PC-3 (cell line): Measurements from ENCODE around the gene SLC7A4. TPM values are rescaled to one million over a fixed set of nuclear protein-coding genes. Genes with fewer than 3 reads are reported as not detected.

Experiments
- ATAC-seq: fragments of 200-7000 bp; cut with Tn5 transposase; 2 replicates; pipeline ENCODE4 v1.9.1; 2020; ENCODE audit warnings: mild to moderate bottlenecking, moderate library complexity
- BruUV-seq: library from RNA; stranded (reverse); fragments of 400-500 nt; replicated peaks from 2 replicates; lab custom pipeline; 2021; lab: Mats Ljungman, UMichigan
- CTCF ChIA-PET: fragments of 300-600 bp; sonication (Branson Sonifier 250); formaldehyde crosslinking; loops from one replicate; lab custom pipeline; 2022; ENCODE audit warnings: antibody characterized with exemption; lab: Charles Lee
- POLR2A ChIA-PET: fragments of 300-600 bp; sonication (Branson Sonifier 250); formaldehyde crosslinking; loops from one replicate; lab custom pipeline; 2022; ENCODE audit warnings: antibody characterized with exemption; ENCODE audit not compliant: unreplicated experiment; lab: Charles Lee
- DNase-seq: peaks from one replicate; pipeline ENCODE4 v3.0.0-alpha.2; 2015
- H2AFZ ChIP-seq: fragments of 300-600 bp; sonication (generic); 2 replicates; pipeline ENCODE4 v1.6.0; 2016; ENCODE audit warnings: antibody characterized with exemption, low read length
- H3F3A ChIP-seq: fragments of 300-600 bp; sonication (generic); one replicate; pipeline ENCODE4 v1.6.0; 2017; ENCODE audit warnings: antibody characterized with exemption, low read length, control low read depth, mild to moderate bottlenecking; ENCODE audit not compliant: unreplicated experiment
- H3K27ac ChIP-seq: fragments of 300-600 bp; sonication (generic); 2 replicates; pipeline ENCODE4 v1.5.1; 2016; ENCODE audit warnings: mild to moderate bottlenecking, low read length
- H3K27me3 ChIP-seq: fragments of 300-600 bp; sonication (generic); 2 replicates; pipeline ENCODE4 v1.6.1; 2016; ENCODE audit warnings: low read length, mixed read lengths
- H3K36me3 ChIP-seq: fragments of 300-600 bp; sonication (generic); 2 replicates; pipeline ENCODE4 v1.6.1; 2016; ENCODE audit warnings: low read depth, mixed run types, low read length, mixed read lengths
- H3K4me1 ChIP-seq: fragments of 300-600 bp; sonication (generic); 2 replicates; pipeline ENCODE4 v1.5.1; 2016; ENCODE audit warnings: low read length; ENCODE audit not compliant: insufficient read depth
- H3K4me2 ChIP-seq: fragments of 300-600 bp; sonication (generic); 2 replicates; pipeline ENCODE4 v1.6.0; 2016; ENCODE audit warnings: low read length
- H3K4me3 ChIP-seq: fragments of 300-600 bp; sonication (generic); 2 replicates; pipeline ENCODE4 v1.5.1; 2016; ENCODE audit warnings: mild to moderate bottlenecking, low read length, mixed read lengths
- H3K79me2 ChIP-seq: fragments of 300-600 bp; sonication (generic); 2 replicates; pipeline ENCODE4 v1.6.1; 2017; ENCODE audit warnings: low read length, mixed read lengths
- H3K9ac ChIP-seq: fragments of 300-600 bp; sonication (generic); 2 replicates; pipeline ENCODE4 v1.6.0; 2016; ENCODE audit warnings: mild to moderate bottlenecking, low read length
- H3K9me2 ChIP-seq: fragments of 300-600 bp; sonication (generic); replicated peaks from 2 replicates; pipeline ENCODE4 v1.6.1; 2016; ENCODE audit warnings: mixed run types, low read length, mixed read lengths
- H3K9me3 ChIP-seq: fragments of 300-600 bp; sonication (generic); 2 replicates; pipeline ENCODE4 v1.6.1; 2016; ENCODE audit warnings: low read length, mixed read lengths
- H4K20me1 ChIP-seq: fragments of 300-600 bp; sonication (generic); 2 replicates; pipeline ENCODE4 v1.6.1; 2016; ENCODE audit warnings: low read length, mixed read lengths
- CTCF ChIP-seq: fragments of 300-600 bp; sonication (generic); conservative IDR thresholded peaks from 2 replicates; pipeline ENCODE4 v1.5.1; 2017; ENCODE audit warnings: antibody characterized with exemption, low read depth, mild to moderate bottlenecking, low read length
- EZH2 ChIP-seq: fragments of 300-600 bp; sonication (generic); IDR thresholded peaks from one replicate; pipeline ENCODE4 v1.6.1; 2017; ENCODE audit warnings: antibody characterized with exemption, mild to moderate bottlenecking, low read length; ENCODE audit not compliant: unreplicated experiment
- EZH2phosphoT487 ChIP-seq: fragments of 300-600 bp; sonication (generic); IDR thresholded peaks from 2 replicates; pipeline ENCODE4 v1.6.1; 2018; ENCODE audit warnings: mild to moderate bottlenecking, antibody characterized with exemption, low read length, borderline replicate concordance
- intact Hi-C: fragments of 100-400 bp; cut with micrococcal nuclease; formaldehyde crosslinking; loops from 2 replicates; pipeline ENCODE4 v1.9.0; 2023
- total RNA-seq: library from RNA; depleted of rRNA; stranded (reverse); fragments of >200 nt; gene quantifications from 2 replicates; pipeline ENCODE4 v1.2.3, GENCODE V29; 2014

Gene SLC7A4
- total RNA-seq, 1 experiment from 2014 or later = not detected

GRCh38 chr22:21070690-21071615 is 38.6 kb upstream of the SLC7A4 start:
- no TSS peak for BruUV-seq
- H3K79me2 ChIP-seq = no peaks in the 10 kb centered on the region
- no peak overlapping the region for H3K4me3 ChIP-seq
- H3K4me1 ChIP-seq = peaks cover 5% of the 10 kb centered on the region
- H3K36me3 ChIP-seq = no peaks in the 10 kb centered on the region
- no peak for TF ChIP-seq CTCF
- no peak for TF ChIP-seq EZH2
- no peak for TF ChIP-seq EZH2phosphoT487
- H3K9me2 ChIP-seq = no peaks in the 10 kb centered on the region
- DNase-seq = no peak
- intact Hi-C loops = no loop called here
- CTCF ChIA-PET = no interaction called here
- H3K4me2 ChIP-seq = no peak overlapping the region
- no peak overlapping the region for H3K27ac ChIP-seq
- H2AFZ ChIP-seq = no peak overlapping the region
- H3F3A ChIP-seq = no peaks in the 10 kb centered on the region
- no peaks in the 10 kb centered on the region for H3K9me3 ChIP-seq
- no peaks in the 10 kb centered on the region for H4K20me1 ChIP-seq
- H3K27me3 ChIP-seq = no peaks in the 10 kb centered on the region
- no peak for ATAC-seq
- POLR2A ChIA-PET = no interaction called here
- H3K9ac ChIP-seq = no peak overlapping the region

- POLR2A ChIA-PET = no interaction called here
Observed at GRCh38 chr22:21069375-21069774, 37.0 kb upstream of the SLC7A4 start.

More at GRCh38 chr22:21069375-21069774, 37.0 kb upstream of the SLC7A4 start:
- Histone ChIP-seq H3K36me3 (no peaks in the 10 kb centered on the region), H3K9me3 (no peaks in the 10 kb centered on the region), H3K9me2 (no peaks in the 10 kb centered on the region), H3K27ac (no peak overlapping the region), H3K4me3 (no peak overlapping the region), H4K20me1 (no peaks in the 10 kb centered on the region), H3K79me2 (no peaks in the 10 kb centered on the region), H3K4me1 (peaks cover 5% of the 10 kb centered on the region), H3K4me2 (no peak overlapping the region), H3F3A (no peaks in the 10 kb centered on the region), H2AFZ (no peak overlapping the region), H3K9ac (no peak overlapping the region), H3K27me3 (no peaks in the 10 kb centered on the region)
- BruUV-seq = no TSS peak
- TF ChIP-seq CTCF = no peak
- intact Hi-C loops = no loop called here
- DNase-seq = no peak
- CTCF ChIA-PET = no interaction called here
- no peak for ATAC-seq
